Measurements from ENCODE around the gene MYO1E. TPM values are rescaled to one million over a fixed set of nuclear protein-coding genes. Genes with fewer than 3 reads are reported as not detected.

The MYO1E gene
- total RNA-seq, 5 donors from 2014 or later (not counting 1 experiment from before 2014, with no cell fraction given): 1.3 to 11.7 (median 4.3) TPM

GRCh38 chr15:59312205-59312604, 60.5 kb downstream of the MYO1E start:
- 60% methylated on average over 7 of the region's 7 CpGs for WGBS (ENCODE audit: insufficient coverage)
- no peaks in the 10 kb centered on the region for H3K4me1 Mint-ChIP-seq

GRCh38 chr15:59311195-59311594, 61.5 kb downstream of the MYO1E start:
- Histone ChIP-seq H3K4me3 (ENCODE audit: control insufficient read depth in 1 of 2, extremely low read depth in 1 of 2, low read length in 1 of 2) (no peak overlapping the region), H3K9me3 (no peaks in the 10 kb centered on the region), H3K27me3 (replicated peaks in 1 of 2; ENCODE audit: control insufficient read depth in 2 of 2, extremely low read depth in 1 of 2, insufficient read depth in 2 of 2, low read length in 1 of 2) (peaks cover 0 to 3% of the 10 kb centered on the region in 2 experiments), H3K36me3 (ENCODE audit: control insufficient read depth in 2 of 2, extremely low read depth in 1 of 2, insufficient read depth in 1 of 2, low read length in 1 of 2) (no peaks in the 10 kb centered on the region), H3K4me1 (ENCODE audit: control insufficient read depth in 1 of 2, extremely low read depth in 1 of 2, insufficient read depth in 2 of 2, low read length in 2 of 2) (no peaks in the 10 kb centered on the region), H3K27ac (ENCODE audit: low read length) (no peak overlapping the region)
- POLR2A ChIA-PET: no interaction called here
- Mint-ChIP-seq H3K27me3 (peaks cover 6 to 7% of the 10 kb centered on the region in 2 donors), H3K4me3 (no peak overlapping the region), H3K4me1 (no peaks in the 10 kb centered on the region), H3K36me3 (no peaks in the 10 kb centered on the region), H3K9me3 (no peaks in the 10 kb centered on the region), H3K27ac (no peak overlapping the region)
- DNase-seq (no peak), ATAC-seq (replicated peaks in 1 of 4) (no peak)
- CTCF ChIA-PET: no interaction called here
- WGBS (ENCODE audit: insufficient coverage): 91% methylated on average over 6 of the region's 8 CpGs

More at GRCh38 chr15:59312205-59312604, 60.5 kb downstream of the MYO1E start:
- Histone ChIP-seq H3K27ac (ENCODE audit: low read length) (no peak overlapping the region), H3K27me3 (replicated peaks in 1 of 2; ENCODE audit: control insufficient read depth in 2 of 2, extremely low read depth in 1 of 2, insufficient read depth in 2 of 2, low read length in 1 of 2) (peaks cover 0 to 3% of the 10 kb centered on the region in 2 experiments), H3K4me3 (ENCODE audit: control insufficient read depth in 1 of 2, extremely low read depth in 1 of 2, low read length in 1 of 2) (no peak overlapping the region), H3K9me3 (no peaks in the 10 kb centered on the region), H3K36me3 (ENCODE audit: control insufficient read depth in 2 of 2, extremely low read depth in 1 of 2, insufficient read depth in 1 of 2, low read length in 1 of 2) (no peaks in the 10 kb centered on the region), H3K4me1 (ENCODE audit: control insufficient read depth in 1 of 2, extremely low read depth in 1 of 2, insufficient read depth in 2 of 2, low read length in 2 of 2) (no peaks in the 10 kb centered on the region)
- no peak for DNase-seq
- no peak for ATAC-seq (replicated peaks in 1 of 4)
- Mint-ChIP-seq H3K4me3 (no peak overlapping the region), H3K27ac (no peak overlapping the region), H3K36me3 (no peaks in the 10 kb centered on the region), H3K27me3 (peaks cover 5 to 6% of the 10 kb centered on the region in 2 donors), H3K9me3 (no peaks in the 10 kb centered on the region)
- CTCF ChIA-PET: no interaction called here
- POLR2A ChIA-PET: no interaction called here

GRCh38 chr15:59309405-59309804, 63.3 kb downstream of the MYO1E start:
- Mint-ChIP-seq H3K36me3 (no peaks in the 10 kb centered on the region), H3K9me3 (no peaks in the 10 kb centered on the region), H3K4me1 (no peaks in the 10 kb centered on the region), H3K27me3 (peaks cover 6 to 7% of the 10 kb centered on the region in 2 donors), H3K4me3 (no peak overlapping the region), H3K27ac (no peak overlapping the region)
- CTCF ChIA-PET: no interaction called here
- Histone ChIP-seq H3K27me3 (replicated peaks in 1 of 2; ENCODE audit: control insufficient read depth in 2 of 2, extremely low read depth in 1 of 2, insufficient read depth in 2 of 2, low read length in 1 of 2) (peaks cover 0 to 3% of the 10 kb centered on the region in 2 experiments), H3K27ac (ENCODE audit: low read length) (no peak overlapping the region), H3K4me1 (ENCODE audit: control insufficient read depth in 1 of 2, extremely low read depth in 1 of 2, insufficient read depth in 2 of 2, low read length in 2 of 2) (no peaks in the 10 kb centered on the region), H3K9me3 (no peaks in the 10 kb centered on the region), H3K36me3 (ENCODE audit: control insufficient read depth in 2 of 2, extremely low read depth in 1 of 2, insufficient read depth in 1 of 2, low read length in 1 of 2) (no peaks in the 10 kb centered on the region), H3K4me3 (ENCODE audit: control insufficient read depth in 1 of 2, extremely low read depth in 1 of 2, low read length in 1 of 2) (no peak overlapping the region)
- WGBS (ENCODE audit: insufficient coverage): 89% methylated on average over 3 of the region's 5 CpGs
- no peak for DNase-seq
- POLR2A ChIA-PET: no interaction called here
- no peak for ATAC-seq (replicated peaks in 1 of 4)

DNA sequence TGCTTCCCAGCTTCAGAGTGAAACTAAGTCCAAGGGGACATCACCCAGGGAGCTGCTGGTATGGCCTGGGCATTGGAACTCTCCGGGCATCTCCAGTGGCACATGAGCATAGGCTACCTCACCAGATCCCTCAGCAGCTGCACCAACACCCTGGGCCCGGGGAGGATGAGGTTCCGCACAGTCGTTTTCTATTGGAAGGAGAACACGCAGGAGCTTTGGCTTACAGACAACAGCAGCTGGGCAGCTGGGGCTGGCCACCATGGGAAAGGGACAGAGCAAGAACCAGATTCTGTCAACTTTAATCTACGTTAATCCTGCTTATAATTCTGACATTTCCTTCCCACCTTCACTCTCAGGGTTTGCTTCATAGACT, 65.5 kb downstream of the MYO1E start:
- peaks cover 0 to 2% (median 0%) of the 10 kb centered on the region in 3 donors for H3K4me1 Mint-ChIP-seq
- no peak overlapping the region for H3K27ac Mint-ChIP-seq
- no peak for DNase-seq
- WGBS (ENCODE audit: insufficient coverage): 100% methylated on average over 1 of the region's 6 CpGs
- ChIA-PET CTCF (no interaction called here), POLR2A (interaction anchor here in 1 of 2 donors (0.6 kb wide), 1 partner anchor 18 kb away, joined by 5 read pairs; no protein-coding TSS in a partner anchor)
- Histone ChIP-seq H3K27me3 (replicated peaks in 1 of 2; ENCODE audit: control insufficient read depth in 2 of 2, extremely low read depth in 1 of 2, insufficient read depth in 2 of 2, low read length in 1 of 2) (peaks cover 0 to 3% of the 10 kb centered on the region in 2 experiments), H3K4me3 (ENCODE audit: control insufficient read depth in 1 of 2, extremely low read depth in 1 of 2, low read length in 1 of 2) (no peak overlapping the region), H3K4me1 (ENCODE audit: control insufficient read depth in 1 of 2, extremely low read depth in 1 of 2, insufficient read depth in 2 of 2, low read length in 2 of 2) (no peaks in the 10 kb centered on the region), H3K36me3 (ENCODE audit: control insufficient read depth in 2 of 2, extremely low read depth in 1 of 2, insufficient read depth in 1 of 2, low read length in 1 of 2) (no peaks in the 10 kb centered on the region), H3K27ac (ENCODE audit: low read length) (no peak overlapping the region), H3K9me3 (no peaks in the 10 kb centered on the region)
- no peaks in the 10 kb centered on the region for H3K9me3 Mint-ChIP-seq
- peaks cover 3 to 5% of the 10 kb centered on the region in 2 donors for H3K27me3 Mint-ChIP-seq
- no peak overlapping the region for H3K4me3 Mint-ChIP-seq
- H3K36me3 Mint-ChIP-seq: no peaks in the 10 kb centered on the region
- no peak for ATAC-seq (replicated peaks in 1 of 4)

- POLR2A ChIA-PET: no interaction called here
- Mint-ChIP-seq H3K27ac (no peak overlapping the region), H3K4me1 (peaks cover 0 to 5% (median 2%) of the 10 kb centered on the region in 3 donors), H3K4me3 (no peak overlapping the region), H3K27me3 (peaks cover 0 to 5% of the 10 kb centered on the region in 2 donors), H3K36me3 (no peaks in the 10 kb centered on the region), H3K9me3 (no peaks in the 10 kb centered on the region)
- CTCF ChIA-PET: no interaction called here
- ATAC-seq (replicated peaks in 1 of 4) (no peak), DNase-seq (no peak)
- Histone ChIP-seq H3K27ac (ENCODE audit: low read length) (no peak overlapping the region), H3K27me3 (replicated peaks in 1 of 2; ENCODE audit: control insufficient read depth in 2 of 2, extremely low read depth in 1 of 2, insufficient read depth in 2 of 2, low read length in 1 of 2) (peaks cover 0 to 3% of the 10 kb centered on the region in 2 experiments), H3K4me1 (ENCODE audit: control insufficient read depth in 1 of 2, extremely low read depth in 1 of 2, insufficient read depth in 2 of 2, low read length in 2 of 2) (no peaks in the 10 kb centered on the region), H3K9me3 (no peaks in the 10 kb centered on the region), H3K4me3 (ENCODE audit: control insufficient read depth in 1 of 2, extremely low read depth in 1 of 2, low read length in 1 of 2) (no peak overlapping the region), H3K36me3 (ENCODE audit: control insufficient read depth in 2 of 2, extremely low read depth in 1 of 2, insufficient read depth in 1 of 2, low read length in 1 of 2) (no peaks in the 10 kb centered on the region)
- 93% methylated on average over 7 of the region's 7 CpGs for whole genome bisulfite sequencing (ENCODE audit: insufficient coverage)
Measured at GRCh38 chr15:59306520-59307164, 66.0 kb downstream of the MYO1E start.

GRCh38 chr15:59304807-59305206, 67.9 kb downstream of the MYO1E start:
- no peaks in the 10 kb centered on the region for H3K9me3 ChIP-seq
- ChIA-PET POLR2A (no interaction called here), CTCF (no interaction called here)
- Mint-ChIP-seq H3K9me3 (no peaks in the 10 kb centered on the region), H3K27me3 (peaks cover 0 to 4% of the 10 kb centered on the region in 2 donors), H3K36me3 (no peaks in the 10 kb centered on the region), H3K27ac (no peak overlapping the region), H3K4me1 (peaks cover 18 to 22% (median 19%) of the 10 kb centered on the region in 3 donors), H3K4me3 (no peak overlapping the region)
- no peaks in the 10 kb centered on the region for H3K27me3 ChIP-seq (replicated peaks in 1 of 2; ENCODE audit: control insufficient read depth in 2 of 2, extremely low read depth in 1 of 2, insufficient read depth in 2 of 2, low read length in 1 of 2)
- no peaks in the 10 kb centered on the region for H3K36me3 ChIP-seq (ENCODE audit: control insufficient read depth in 2 of 2, extremely low read depth in 1 of 2, insufficient read depth in 1 of 2, low read length in 1 of 2)
- peaks cover 5 to 18% of the 10 kb centered on the region in 2 experiments for H3K4me1 ChIP-seq (ENCODE audit: control insufficient read depth in 1 of 2, extremely low read depth in 1 of 2, insufficient read depth in 2 of 2, low read length in 2 of 2)
- no peak overlapping the region for H3K27ac ChIP-seq (ENCODE audit: low read length)
- ATAC-seq (replicated peaks in 1 of 4) (no peak), DNase-seq (no peak)
- 96% methylated on average over 5 of the region's 6 CpGs for WGBS (ENCODE audit: insufficient coverage)
- no peak overlapping the region for H3K4me3 ChIP-seq (ENCODE audit: control insufficient read depth in 1 of 2, extremely low read depth in 1 of 2, low read length in 1 of 2)
